GM19351 (cell line): ENCODE results near the gene GNL2.
"Not testable (repeated sequence)": the region's sequence is repeated elsewhere in the genome, so short reads cannot be mapped to it uniquely, and the experiment has no call there.

ENCODE experiments used
- ATAC-seq: cut with Tn5 transposase; IDR thresholded peaks from one replicate; pipeline ENCODE4 v1.9.1; 2021; ENCODE audit warnings: mild to moderate bottlenecking, moderate library complexity; ENCODE audit not compliant: unreplicated experiment

Gene GNL2

GRCh38 chr1:37609002-37609401, 13.3 kb upstream of the GNL2 start:
- ATAC-seq = no peak

- ATAC-seq = no peak
Observed at GRCh38 chr1:37606481-37607263, 10.9 kb upstream of the GNL2 start.

DNA sequence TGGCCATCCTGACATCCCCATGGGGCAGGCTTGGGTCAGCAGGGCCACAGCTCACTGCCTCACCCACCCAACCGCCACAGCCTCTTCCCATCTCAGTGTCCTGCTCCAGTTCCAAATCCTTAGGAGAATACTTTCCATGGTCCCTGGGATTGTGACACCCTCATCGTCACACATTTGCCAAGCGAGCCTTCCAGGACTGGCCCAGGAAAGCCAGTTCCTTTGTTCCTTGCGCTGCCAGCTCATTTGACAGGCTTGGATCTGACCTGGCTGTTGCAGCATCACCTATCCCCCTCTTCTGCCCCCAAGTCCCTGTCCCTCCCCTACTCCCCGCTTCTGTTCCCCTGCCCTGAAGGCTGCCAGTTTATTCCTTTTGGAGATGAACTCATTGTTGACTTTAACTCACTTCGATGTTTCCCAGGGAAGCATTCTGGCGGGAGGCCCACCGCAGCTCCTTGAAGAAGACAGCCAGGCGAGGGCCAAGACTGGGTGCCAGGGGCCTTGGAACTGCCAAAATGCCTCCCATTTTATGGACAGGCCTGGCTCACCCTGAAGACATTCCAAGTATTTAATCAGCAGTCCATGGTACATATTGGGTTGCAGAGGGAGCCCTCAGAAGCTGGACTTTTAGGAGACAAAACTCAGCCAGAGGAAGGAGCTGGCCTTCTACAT, 10.2 kb upstream of the GNL2 start:
- no peak for ATAC-seq

DNA sequence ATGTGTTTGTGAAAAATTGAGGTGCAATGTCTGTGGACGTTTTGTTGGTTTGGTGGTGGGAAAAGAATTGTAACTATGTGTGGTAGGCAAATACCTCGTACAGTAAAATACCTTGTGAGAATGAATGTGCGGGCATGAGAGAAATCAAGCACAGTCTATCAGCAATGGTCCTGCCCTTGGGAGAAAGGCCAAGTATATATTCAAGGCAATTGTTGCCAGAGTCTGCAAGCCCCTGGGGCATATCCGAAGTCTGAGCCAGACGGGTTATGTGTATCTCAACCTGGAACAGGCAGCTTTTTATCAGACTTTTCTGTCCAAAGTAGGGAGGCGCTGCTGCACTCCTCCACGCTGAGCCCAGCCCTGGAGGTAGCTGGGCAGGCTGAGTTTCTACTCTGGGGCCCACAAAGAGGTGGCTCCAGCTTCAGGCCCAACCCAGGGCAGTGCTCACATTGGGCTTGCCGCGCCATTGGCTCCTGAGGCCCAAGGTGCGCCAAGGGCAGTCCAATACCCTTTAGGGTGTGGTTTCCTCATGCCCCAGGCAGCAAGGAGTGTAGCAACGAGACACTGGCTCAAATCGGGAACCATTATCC, 9.4 kb upstream of the GNL2 start:
- no peak for ATAC-seq

- no peak for ATAC-seq
Observed at GRCh38 chr1:37602750-37603694, 7.3 kb upstream of the GNL2 start.

GRCh38 chr1:37601441-37601840, 5.7 kb upstream of the GNL2 start:
- ATAC-seq = no peak

DNA sequence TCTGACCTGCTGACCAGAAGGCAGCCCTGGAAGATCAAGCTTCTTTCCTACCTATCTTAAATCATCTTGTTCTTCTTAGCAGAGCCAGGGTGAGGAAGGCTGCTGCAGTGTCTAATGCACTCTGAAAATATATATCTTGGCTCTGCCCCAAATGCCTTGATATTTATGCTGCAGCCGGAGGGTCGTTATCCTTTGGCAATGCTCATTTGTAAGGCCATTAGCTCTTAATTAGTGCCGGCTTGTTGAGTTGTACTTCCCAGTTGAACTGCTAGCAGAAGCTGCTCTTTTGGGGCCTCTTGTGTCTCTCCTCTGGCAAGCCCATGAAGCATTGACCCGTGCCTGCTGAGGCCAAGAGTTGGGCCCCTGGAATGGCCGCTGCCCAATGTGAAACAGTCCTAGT, 4.2 kb upstream of the GNL2 start:
- no peak for ATAC-seq

- no peak for ATAC-seq
Observed at GRCh38 chr1:37596182-37596667, 488 bp upstream of the GNL2 start.

GRCh38 chr1:37593726-37594125, 2.0 kb downstream of the GNL2 start:
- ATAC-seq = no peak

DNA sequence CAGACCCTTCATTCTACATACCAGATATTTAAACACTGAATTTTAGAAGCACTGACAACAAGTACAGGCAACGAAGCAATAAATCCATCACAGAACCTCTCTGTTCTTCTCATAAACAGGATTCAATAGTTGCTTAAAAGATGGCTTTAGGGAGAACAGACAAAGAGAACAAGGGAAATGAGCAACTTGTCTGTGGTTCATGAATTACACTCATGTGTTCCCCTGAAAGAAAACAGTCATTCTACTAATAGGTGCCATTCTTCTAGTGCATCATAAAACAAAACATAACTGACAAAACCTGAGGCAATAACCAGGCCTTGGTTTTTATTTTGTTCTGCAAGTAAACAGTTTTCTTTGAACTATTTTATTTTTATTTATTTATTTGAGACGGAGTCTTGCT, 6.8 kb downstream of the GNL2 start:
- ATAC-seq = no peak

GRCh38 chr1:37584544-37584943, 11.2 kb downstream of the GNL2 start:
- ATAC-seq = not testable (repeated sequence)

GRCh38 chr1:37575692-37576091, 20.0 kb downstream of the GNL2 start:
- ATAC-seq = no peak

DNA sequence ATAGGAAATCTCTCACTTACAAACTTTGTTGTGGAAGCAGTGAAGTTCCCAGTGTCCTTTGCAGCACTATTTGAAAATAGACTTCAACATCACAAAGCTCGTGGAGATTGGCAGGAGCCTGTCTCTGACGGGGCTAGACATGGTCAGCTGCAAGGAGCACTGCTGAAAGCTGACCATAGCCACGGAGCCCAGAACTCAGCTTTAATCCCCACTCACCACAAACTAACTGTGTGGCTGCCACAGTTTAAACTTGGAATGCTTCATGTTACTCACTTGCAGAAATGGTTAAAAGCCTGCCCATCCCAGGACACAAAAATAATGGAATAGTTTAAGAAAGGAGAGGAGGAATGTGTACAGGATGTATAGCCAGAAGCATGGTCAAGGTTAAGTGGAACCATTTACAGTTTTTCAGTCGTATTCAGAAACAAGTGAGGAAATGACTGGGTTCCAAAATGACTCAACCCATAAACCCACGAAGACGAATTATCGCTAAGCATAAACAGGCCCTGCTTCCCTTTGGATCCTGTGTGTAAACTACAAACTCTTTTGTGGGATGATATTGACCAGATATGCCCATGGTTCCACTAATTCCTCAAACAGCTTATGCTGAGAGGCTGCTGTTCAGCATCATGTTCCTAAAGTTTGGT, 20.8 kb downstream of the GNL2 start:
- no peak for ATAC-seq

GRCh38 chr1:37570528-37571334, 25.0 kb downstream of the GNL2 start:
- ATAC-seq = no peak

DNA sequence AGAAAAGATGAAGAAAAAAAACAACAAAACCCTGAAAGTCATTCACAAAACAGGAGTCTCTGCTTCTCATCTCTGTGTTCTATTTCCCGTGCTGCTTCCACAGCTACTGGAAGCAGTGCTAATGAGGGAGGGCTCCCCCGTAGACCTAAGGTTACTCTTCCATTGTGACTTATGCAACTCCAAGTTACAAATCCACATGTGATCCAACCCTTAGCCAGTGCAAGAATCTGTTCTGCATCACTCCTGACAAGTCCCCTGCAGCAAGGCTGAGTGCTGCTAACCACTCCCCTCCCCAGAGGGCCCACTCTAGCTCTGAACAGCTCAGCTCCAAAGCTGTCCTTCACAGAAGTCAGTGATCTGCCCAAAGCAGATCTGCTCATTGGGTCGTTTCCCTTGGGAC, 28.7 kb downstream of the GNL2 start:
- no peak for ATAC-seq

- ATAC-seq = no peak
Observed at GRCh38 chr1:37564892-37565291, 30.8 kb downstream of the GNL2 start.

DNA sequence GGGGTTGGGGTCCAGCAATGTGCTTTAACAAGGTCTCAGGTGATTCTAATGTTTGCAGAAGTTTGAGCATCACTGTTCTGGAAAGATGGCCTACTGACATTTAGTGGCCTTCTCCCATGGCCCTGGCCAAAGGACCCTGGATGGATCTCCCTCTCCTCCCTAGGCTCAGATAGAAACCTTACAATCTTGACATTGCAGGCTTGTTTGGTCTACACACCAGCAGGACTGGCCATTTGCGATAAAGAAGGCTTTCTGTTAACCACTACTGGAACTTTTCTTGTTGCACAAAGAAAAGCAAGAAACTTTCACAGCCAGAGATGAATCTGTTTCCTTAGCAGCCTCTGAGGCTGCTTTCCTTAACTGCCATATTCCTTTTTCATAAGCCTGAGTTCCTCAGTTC, 32.8 kb downstream of the GNL2 start:
- no peak for ATAC-seq

- ATAC-seq = no peak
Observed at GRCh38 chr1:37561133-37562132, 34.3 kb downstream of the GNL2 start.
